ENCODE measurements around the gene ADAMTSL3.
A peak's percentile ranks its signal among the peaks of the same experiment; 100 is the strongest.

- TF ChIP-seq, protein P1, sequence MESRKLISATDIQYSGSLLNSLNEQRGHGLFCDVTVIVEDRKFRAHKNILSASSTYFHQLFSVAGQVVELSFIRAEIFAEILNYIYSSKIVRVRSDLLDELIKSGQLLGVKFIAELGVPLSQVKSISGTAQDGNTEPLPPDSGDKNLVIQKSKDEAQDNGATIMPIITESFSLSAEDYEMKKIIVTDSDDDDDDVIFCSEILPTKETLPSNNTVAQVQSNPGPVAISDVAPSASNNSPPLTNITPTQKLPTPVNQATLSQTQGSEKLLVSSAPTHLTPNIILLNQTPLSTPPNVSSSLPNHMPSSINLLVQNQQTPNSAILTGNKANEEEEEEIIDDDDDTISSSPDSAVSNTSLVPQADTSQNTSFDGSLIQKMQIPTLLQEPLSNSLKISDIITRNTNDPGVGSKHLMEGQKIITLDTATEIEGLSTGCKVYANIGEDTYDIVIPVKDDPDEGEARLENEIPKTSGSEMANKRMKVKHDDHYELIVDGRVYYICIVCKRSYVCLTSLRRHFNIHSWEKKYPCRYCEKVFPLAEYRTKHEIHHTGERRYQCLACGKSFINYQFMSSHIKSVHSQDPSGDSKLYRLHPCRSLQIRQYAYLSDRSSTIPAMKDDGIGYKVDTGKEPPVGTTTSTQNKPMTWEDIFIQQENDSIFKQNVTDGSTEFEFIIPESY (IDR thresholded peaks at IDR 0.05) = no peak
- TF ChIP-seq, protein P2, sequence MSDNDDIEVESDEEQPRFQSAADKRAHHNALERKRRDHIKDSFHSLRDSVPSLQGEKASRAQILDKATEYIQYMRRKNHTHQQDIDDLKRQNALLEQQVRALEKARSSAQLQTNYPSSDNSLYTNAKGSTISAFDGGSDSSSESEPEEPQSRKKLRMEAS (IDR thresholded peaks at IDR 0.05) = no peak
- TF ChIP-seq, protein P3, sequence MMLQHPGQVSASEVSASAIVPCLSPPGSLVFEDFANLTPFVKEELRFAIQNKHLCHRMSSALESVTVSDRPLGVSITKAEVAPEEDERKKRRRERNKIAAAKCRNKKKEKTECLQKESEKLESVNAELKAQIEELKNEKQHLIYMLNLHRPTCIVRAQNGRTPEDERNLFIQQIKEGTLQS (IDR thresholded peaks at IDR 0.05) = no peak
- TF ChIP-seq JUND (IDR thresholded peaks at IDR 0.05) (no peak), RAD21 (IDR thresholded peaks at IDR 0.05) (no peak), CTCF (IDR thresholded peaks at IDR 0.05; ENCODE audit: low read depth, low read length, missing input control) (no peak), REST (IDR thresholded peaks at IDR 0.05) (no peak), EGR1 (IDR thresholded peaks at IDR 0.05; ENCODE audit: low read depth in 2 of 2) (no peak), TAF1 (conservative IDR thresholded peaks at IDR 0.05) (no peak), NR2F2 (IDR thresholded peaks at IDR 0.05) (peak; percentile 20)
These were observed 215.4 kb downstream of the ADAMTSL3 start for GRCh38 chr15:83869341-83869740.
